Measurements from ENCODE around the gene KCNRG. TPM values are rescaled to one million over a fixed set of nuclear protein-coding genes. Genes with fewer than 3 reads are reported as not detected.

The KCNRG gene
- total and polyA plus RNA-seq, 2 of the 4 experiments (the other 2 are of a cell fraction) = 0.51 to 2.7 TPM

- Histone ChIP-seq H4K8ac (ENCODE audit: low read depth in 2 of 2, low read length in 2 of 2) (no peak overlapping the region), H3K4me1 (ENCODE audit: control insufficient read depth, insufficient read depth, low read length) (peaks cover 2% of the 10 kb centered on the region; the same call in 1 of the 2 replicates), H4K91ac (ENCODE audit: insufficient read depth, low read depth, low read length) (no peak overlapping the region), H3K4me3 (ENCODE audit: insufficient read depth, low read depth, low read length) (no peak overlapping the region), H3K36me3 (ENCODE audit: control insufficient read depth, insufficient read depth, low read length) (peaks cover under 1% of the 10 kb centered on the region; the same call in 1 of the 2 replicates), H2BK120ac (ENCODE audit: low read depth, low read length) (no peak overlapping the region), H3K9me3 (ENCODE audit: control insufficient read depth, insufficient read depth, low read length) (no peaks in the 10 kb centered on the region), H4K5ac (ENCODE audit: low read depth, low read length) (no peak overlapping the region), H3K14ac (replicated peaks; ENCODE audit: low read depth, low read length) (no peak overlapping the region), H2BK5ac (ENCODE audit: low read depth, low read length, poor library complexity, severe bottlenecking) (no peak overlapping the region), H3K9ac (ENCODE audit: low read depth, low read length) (no peak overlapping the region), H3K4me2 (ENCODE audit: low read depth, low read length) (no peak overlapping the region), H3K79me1 (ENCODE audit: low read depth in 1 of 2, low read length in 2 of 2) (peaks cover 3 to 14% of the 10 kb centered on the region in 2 experiments; a peak in 3 of 4 replicates), H3K56ac (ENCODE audit: extremely low read depth, insufficient read depth, low read length) (no peak overlapping the region), H4K20me1 (ENCODE audit: insufficient read depth, low read length) (no peaks in the 10 kb centered on the region), H3K27ac (ENCODE audit: insufficient read depth, low read length) (no peak overlapping the region), H2BK15ac (ENCODE audit: low read depth, low read length) (no peak overlapping the region), H2AFZ (replicated peaks; ENCODE audit: low read length, poor library complexity) (no peak overlapping the region), H3K9me1 (ENCODE audit: insufficient read depth, low read length) (peaks cover 9% of the 10 kb centered on the region), H2BK20ac (ENCODE audit: low read depth, low read length) (no peak overlapping the region), H3K27me3 (ENCODE audit: control insufficient read depth, insufficient read depth, low read length) (no peaks in the 10 kb centered on the region), H3K4ac (ENCODE audit: low read depth, low read length) (no peak overlapping the region), H2AK5ac (ENCODE audit: low read depth, low read length) (no peak overlapping the region), H2AK9ac (replicated peaks; ENCODE audit: low read depth, low read length, poor library complexity) (no peak overlapping the region), H3K18ac (ENCODE audit: low read depth, low read length) (no peak overlapping the region), H3K23ac (ENCODE audit: low read depth, low read length) (no peak overlapping the region)
- CTCF ChIA-PET = interaction anchor here (1.0 kb wide), 1 partner anchor 919 kb away, joined by 3 read pairs; no protein-coding TSS in a partner anchor
- no TSS peak for BruUV-seq (replicated peaks)
- dilution Hi-C loops (cut with HindIII; ENCODE audit: low sequenced_read_pairs, unreplicated experiment) (no loop called here), intact Hi-C loops (cut with micrococcal nuclease) (no loop called here), in situ Hi-C loops (cut with MboI; ENCODE audit: low sequenced_read_pairs) (loop anchor here (25.0 kb wide), 1 partner anchor 919 kb away; the partner anchor contains the start of gene RNASEH2B)
- DNase-seq = no peak
- TF ChIP-seq MXI1 (IDR thresholded peaks at IDR 0.05; ENCODE audit: borderline replicate concordance, low read depth, low read length) (no peak), POLR2A (IDR thresholded peaks at IDR 0.05; ENCODE audit: low read depth, low read length) (no peak), MAZ (IDR thresholded peaks at IDR 0.05; ENCODE audit: borderline replicate concordance, low read depth, low read length) (no peak), FOS (IDR thresholded peaks at IDR 0.05; ENCODE audit: low read depth, low read length) (no peak), CHD1 (IDR thresholded peaks at IDR 0.05; ENCODE audit: low read depth, low read length) (no peak), SMC3 (IDR thresholded peaks at IDR 0.05; ENCODE audit: low read depth, low read length) (no peak), BHLHE40 (IDR thresholded peaks at IDR 0.05; ENCODE audit: low read depth, low read length) (no peak), CEBPB (IDR thresholded peaks at IDR 0.05; ENCODE audit: low read depth, low read length) (no peak), USF2 (IDR thresholded peaks at IDR 0.05; ENCODE audit: low read depth, low read length) (no peak), RFX5 (IDR thresholded peaks at IDR 0.05; ENCODE audit: low read depth, low read length) (no peak), MAFK (IDR thresholded peaks at IDR 0.05; ENCODE audit: low read depth, low read length) (no peak), ELK1 (IDR thresholded peaks at IDR 0.05; ENCODE audit: borderline replicate concordance, low read depth, low read length) (no peak), NFE2L2 (IDR thresholded peaks at IDR 0.05; ENCODE audit: low read depth, low read length) (no peak), CTCF (conservative IDR thresholded peaks at IDR 0.05; ENCODE audit: low read depth, low read length) (no peak), RCOR1 (IDR thresholded peaks at IDR 0.05; ENCODE audit: insufficient replicate concordance, low read length) (no peak), RAD21 (IDR thresholded peaks at IDR 0.05; ENCODE audit: low read length) (no peak)
- ATAC-seq (ENCODE audit: low read depth) = no peak
- POLR2A ChIA-PET (ENCODE audit: unreplicated experiment) = no interaction called here
These were observed 22.1 kb upstream of the KCNRG start for GRCh38 chr13:49993111-49993510.

Measured in IMR-90 (cell line).